Mesendoderm (in vitro differentiated cells): ENCODE data around the gene RABGEF1.
"Not testable (repeated sequence)": the region's sequence is repeated elsewhere in the genome, so short reads cannot be mapped to it uniquely, and the experiment has no call there.

Experiments
- DNase-seq: peaks from one replicate; pipeline ENCODE4 v3.0.0; 2013
- H2AK5ac ChIP-seq: 2 replicates; pipeline ENCODE4 v1.6.1; 2013; ENCODE audit warnings: low read length, inconsistent platforms
- H2BK120ac ChIP-seq: 2 replicates; pipeline ENCODE4 v1.6.1; 2013; ENCODE audit warnings: low read depth, mild to moderate bottlenecking, low read length, moderate library complexity, mixed read lengths
- H2BK15ac ChIP-seq: replicated peaks from 2 replicates; pipeline ENCODE4 v1.6.1; 2013; ENCODE audit warnings: low read depth, mild to moderate bottlenecking, moderate library complexity
- H2BK5ac ChIP-seq: 2 replicates; pipeline ENCODE4 v1.6.1; 2013; ENCODE audit warnings: low read length, inconsistent platforms
- H3K18ac ChIP-seq: 2 replicates; pipeline ENCODE4 v1.6.1; 2013; ENCODE audit warnings: mild to moderate bottlenecking, low read length, mixed read lengths
- H3K23ac ChIP-seq: one replicate; pipeline ENCODE4 v1.6.1; 2013; ENCODE audit warnings: low read length
- H3K27ac ChIP-seq: 2 replicates; pipeline ENCODE4 v1.5.1; 2013; ENCODE audit warnings: low read depth, mild to moderate bottlenecking, inconsistent platforms, low read length, moderate library complexity
- H3K27me3 ChIP-seq: 2 replicates; pipeline ENCODE4 v1.6.1; 2013; ENCODE audit warnings: low read length, control low read depth, mild to moderate bottlenecking, inconsistent platforms; ENCODE audit not compliant: insufficient read depth, poor library complexity
- H3K36me3 ChIP-seq: 2 replicates; pipeline ENCODE4 v1.6.1; 2013; ENCODE audit warnings: low read length, inconsistent platforms; ENCODE audit not compliant: control insufficient read depth, insufficient read depth
- H3K4ac ChIP-seq: one replicate; pipeline ENCODE4 v1.6.1; 2013; ENCODE audit warnings: low read depth, mild to moderate bottlenecking, low read length, moderate library complexity
- H3K4me1 ChIP-seq: 2 replicates; pipeline ENCODE4 v1.6.1; 2013; ENCODE audit warnings: low read depth, low read length, inconsistent platforms; ENCODE audit not compliant: control insufficient read depth
- H3K4me2 ChIP-seq: 2 replicates; pipeline ENCODE4 v1.6.1; 2013; ENCODE audit warnings: low read length
- H3K4me3 ChIP-seq: 2 replicates; pipeline ENCODE4 v1.5.1; 2013; ENCODE audit warnings: mild to moderate bottlenecking, low read length
- H3K56ac ChIP-seq: one replicate; pipeline ENCODE4 v1.6.1; 2013; ENCODE audit warnings: low read length
- H3K79me1 ChIP-seq: 2 replicates; pipeline ENCODE4 v1.6.1; 2013; ENCODE audit warnings: low read length, inconsistent platforms
- H3K79me2 ChIP-seq: 2 replicates; pipeline ENCODE4 v1.6.1; 2013; ENCODE audit warnings: mild to moderate bottlenecking, low read length; ENCODE audit not compliant: control insufficient read depth, insufficient read depth
- H3K9ac ChIP-seq: 2 replicates; pipeline ENCODE4 v1.6.1; 2013; ENCODE audit warnings: low read length, inconsistent platforms
- H4K5ac ChIP-seq: one replicate; pipeline ENCODE4 v1.6.1; 2013; ENCODE audit warnings: low read length
- H4K8ac ChIP-seq: one replicate; pipeline ENCODE4 v1.6.1; 2013; ENCODE audit warnings: low read depth, mild to moderate bottlenecking, control low read depth, low read length, moderate library complexity
- WGBS: extraction: QIAGEN DNeasy Blood & Tissue Kit; methylation state at CpG from one replicate; pipeline ENCODE4 v1.1.7; 2013; ENCODE audit warnings: low lambda C conversion rate, missing lambda C conversion rate; ENCODE audit not compliant: insufficient coverage; ENCODE audit errors: extremely low coverage; 5-methylcytosine and 5-hydroxymethylcytosine counted together

Gene RABGEF1

DNA sequence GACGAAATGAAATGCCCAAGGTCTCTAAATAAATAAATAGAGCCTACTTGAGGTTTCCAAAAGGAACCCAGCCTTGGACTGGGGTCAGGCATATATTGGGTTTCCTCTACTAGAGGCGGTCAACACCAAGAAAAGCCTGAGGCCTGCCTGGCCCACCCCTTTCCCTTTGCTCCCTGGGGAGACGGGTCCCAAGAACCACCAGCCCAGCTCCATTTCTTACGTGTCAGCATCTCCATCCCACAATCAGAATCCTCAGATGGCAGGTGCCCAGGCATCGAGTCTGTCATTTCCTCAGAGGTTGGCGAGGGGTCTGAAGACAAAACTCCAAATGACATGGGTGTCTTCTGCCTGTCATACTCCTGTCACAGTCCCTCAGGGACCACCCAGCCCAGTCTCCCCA lies 90.4 kb downstream of the RABGEF1 start:
- H3K56ac ChIP-seq, H3K79me2 ChIP-seq, H3K36me3 ChIP-seq, H3K27ac ChIP-seq, H4K5ac ChIP-seq, DNase-seq, H3K23ac ChIP-seq, H3K4me2 ChIP-seq, H3K4ac ChIP-seq, H3K79me1 ChIP-seq, H4K8ac ChIP-seq, H2BK120ac ChIP-seq, H2AK5ac ChIP-seq, H3K27me3 ChIP-seq, H3K18ac ChIP-seq, H3K4me1 ChIP-seq, H3K9ac ChIP-seq, H3K4me3 ChIP-seq, H2BK15ac ChIP-seq, H2BK5ac ChIP-seq: not testable (repeated sequence)
- no CpG with 5 or more reads among the region's 6 CpGs for WGBS

DNA sequence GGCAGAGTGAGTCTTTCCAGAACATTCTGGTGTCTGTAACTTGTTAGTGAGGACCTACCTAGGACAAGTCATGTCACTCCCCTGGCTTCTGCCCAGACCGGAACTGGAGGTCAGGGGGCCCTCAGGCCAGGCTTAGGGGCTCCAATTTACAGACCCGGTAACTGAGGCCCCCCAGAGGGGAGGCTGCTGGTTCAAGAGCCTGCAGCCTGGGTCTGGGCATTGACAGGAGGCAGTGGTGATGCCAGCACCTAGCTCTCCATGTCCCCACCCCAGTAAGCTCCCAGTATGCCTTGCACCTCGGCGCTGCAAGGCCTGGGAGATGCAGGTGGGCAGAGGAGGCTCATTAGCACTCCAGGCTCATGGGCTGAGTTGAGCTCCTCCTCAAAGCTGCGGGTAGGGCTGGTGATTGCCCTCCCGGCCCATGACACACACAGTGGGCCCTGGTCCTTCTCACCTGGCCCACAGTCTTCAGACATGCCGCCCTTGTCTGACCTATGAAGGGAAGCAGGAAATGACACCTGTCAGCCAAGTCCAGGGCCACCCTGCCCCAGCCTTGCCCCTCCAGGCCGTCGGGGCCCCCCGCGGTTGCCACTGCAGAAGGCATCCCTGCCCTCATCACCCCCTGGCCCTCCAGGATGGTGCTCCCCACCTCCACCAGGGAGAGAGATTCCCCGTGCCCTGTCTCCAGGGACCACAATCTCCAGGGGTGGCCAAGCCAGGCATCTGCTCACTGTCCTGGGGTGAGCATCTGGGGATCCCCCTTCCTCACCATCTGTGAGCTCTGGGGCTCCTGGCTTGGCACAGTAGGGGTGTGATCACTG lies 92.2 kb downstream of the RABGEF1 start:
- Histone ChIP-seq H3K27ac (no peak overlapping the region), H3K79me2 (no peaks in the 10 kb centered on the region), H3K9ac (no peak overlapping the region), H3K4me1 (no peaks in the 10 kb centered on the region), H3K4me3 (no peak overlapping the region), H3K56ac (no peak overlapping the region), H4K8ac (no peak overlapping the region), H2BK120ac (no peak overlapping the region), H2BK5ac (no peak overlapping the region), H3K27me3 (no peaks in the 10 kb centered on the region), H3K36me3 (no peaks in the 10 kb centered on the region), H2AK5ac (no peak overlapping the region), H3K23ac (no peak overlapping the region), H3K4ac (no peak overlapping the region), H3K79me1 (no peaks in the 10 kb centered on the region), H4K5ac (no peak overlapping the region), H2BK15ac (no peak overlapping the region), H3K18ac (no peak overlapping the region), H3K4me2 (no peak overlapping the region)
- no peak for DNase-seq
- no CpG with 5 or more reads among the region's 12 CpGs for WGBS

DNA sequence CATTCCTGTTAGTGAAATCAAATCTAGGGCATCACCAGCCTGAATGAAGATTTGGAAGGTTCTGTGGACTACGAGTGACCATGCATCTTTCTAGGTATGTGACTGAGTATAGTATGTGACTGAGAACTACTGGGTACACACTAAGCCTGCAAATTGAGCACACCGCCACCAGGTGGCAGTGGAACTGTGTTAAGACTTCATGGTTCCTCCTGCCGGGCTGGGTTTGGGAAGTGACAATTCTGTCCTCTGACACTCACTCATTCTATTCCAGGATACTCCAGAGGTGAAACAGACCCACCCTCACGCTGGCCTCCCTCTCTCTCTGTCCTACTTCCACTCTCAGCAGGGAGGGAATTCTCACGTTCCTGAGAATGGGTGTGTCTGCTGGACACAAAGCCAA lies 96.5 kb downstream of the RABGEF1 start:
- Histone ChIP-seq H4K5ac (no peak overlapping the region), H3K56ac (no peak overlapping the region), H3K79me2 (no peaks in the 10 kb centered on the region), H3K27ac (no peak overlapping the region), H3K9ac (no peak overlapping the region), H3K4me2 (no peak overlapping the region), H3K4me1 (no peaks in the 10 kb centered on the region), H3K23ac (no peak overlapping the region), H2AK5ac (no peak overlapping the region), H2BK120ac (no peak overlapping the region), H3K18ac (no peak overlapping the region), H3K27me3 (no peaks in the 10 kb centered on the region), H3K36me3 (no peaks in the 10 kb centered on the region), H2BK5ac (no peak overlapping the region), H2BK15ac (no peak overlapping the region), H4K8ac (no peak overlapping the region), H3K4ac (no peak overlapping the region), H3K4me3 (no peak overlapping the region), H3K79me1 (no peaks in the 10 kb centered on the region)
- peak; percentile 85 for DNase-seq
- no CpG with 5 or more reads among the region's 5 CpGs for WGBS

DNA sequence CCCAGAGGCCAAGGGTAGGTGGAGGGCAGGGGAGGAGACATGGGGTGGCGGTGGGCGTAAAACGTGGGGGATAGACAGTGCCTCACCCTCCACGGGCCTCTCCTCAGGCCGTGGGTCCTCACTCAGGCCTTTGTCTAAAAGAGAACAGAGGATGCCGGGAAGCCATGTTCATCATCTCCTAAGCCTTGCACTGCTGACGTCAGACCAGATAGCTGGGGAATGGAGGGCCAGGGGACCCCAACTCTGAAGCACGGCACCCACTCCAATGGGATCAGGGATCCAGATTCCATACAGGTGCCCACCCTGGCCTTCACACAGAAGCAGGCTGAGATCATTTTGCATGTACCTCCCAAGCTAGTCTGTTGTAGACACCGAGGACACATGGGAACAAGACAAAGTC lies 97.1 kb downstream of the RABGEF1 start:
- Histone ChIP-seq H3K79me1 (no peaks in the 10 kb centered on the region), H4K8ac (no peak overlapping the region), H3K36me3 (no peaks in the 10 kb centered on the region), H3K9ac (no peak overlapping the region), H3K56ac (no peak overlapping the region), H3K4me1 (no peaks in the 10 kb centered on the region), H3K18ac (no peak overlapping the region), H3K4ac (no peak overlapping the region), H4K5ac (no peak overlapping the region), H2AK5ac (no peak overlapping the region), H2BK15ac (no peak overlapping the region), H3K27ac (no peak overlapping the region), H3K4me2 (no peak overlapping the region), H3K27me3 (no peaks in the 10 kb centered on the region), H2BK5ac (no peak overlapping the region), H3K23ac (no peak overlapping the region), H2BK120ac (no peak overlapping the region), H3K79me2 (no peaks in the 10 kb centered on the region), H3K4me3 (no peak overlapping the region)
- WGBS = no CpG with 5 or more reads among the region's 9 CpGs
- DNase-seq = no peak

DNA sequence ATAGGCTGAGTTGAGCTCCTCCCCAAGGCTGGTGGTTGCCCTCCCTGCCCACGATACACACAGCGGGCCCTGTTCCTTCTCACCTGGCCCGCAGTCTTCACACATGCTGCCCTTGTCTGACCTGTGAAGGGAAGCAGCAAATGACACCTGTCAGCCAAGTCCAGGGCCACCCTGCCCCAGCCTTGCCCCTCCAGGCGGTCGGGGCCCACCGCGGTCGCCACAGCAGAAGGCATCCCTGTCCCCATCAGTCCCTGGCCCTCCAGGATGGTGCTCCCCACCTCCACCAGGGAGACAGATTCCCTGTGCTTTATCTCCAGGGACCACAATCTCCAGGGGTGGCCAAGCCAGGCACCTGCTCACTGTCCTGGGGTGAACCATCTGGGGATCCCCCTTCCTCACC lies 99.3 kb downstream of the RABGEF1 start:
- no peak overlapping the region for H2BK5ac ChIP-seq
- no peak overlapping the region for H3K9ac ChIP-seq
- H3K4me3 ChIP-seq = no peak overlapping the region
- H3K23ac ChIP-seq = no peak overlapping the region
- H3K56ac ChIP-seq = no peak overlapping the region
- no peak overlapping the region for H4K8ac ChIP-seq
- no peak overlapping the region for H3K27ac ChIP-seq
- no peak overlapping the region for H4K5ac ChIP-seq
- WGBS = no CpG with 5 or more reads among the region's 8 CpGs
- no peak overlapping the region for H3K4me2 ChIP-seq
- no peaks in the 10 kb centered on the region for H3K36me3 ChIP-seq
- no peak overlapping the region for H2BK120ac ChIP-seq
- no peaks in the 10 kb centered on the region for H3K27me3 ChIP-seq
- H3K79me2 ChIP-seq = no peaks in the 10 kb centered on the region
- H3K18ac ChIP-seq = no peak overlapping the region
- no peaks in the 10 kb centered on the region for H3K79me1 ChIP-seq
- no peak for DNase-seq
- H3K4ac ChIP-seq = no peak overlapping the region
- no peak overlapping the region for H2AK5ac ChIP-seq
- H2BK15ac ChIP-seq = no peak overlapping the region
- H3K4me1 ChIP-seq = no peaks in the 10 kb centered on the region

DNA sequence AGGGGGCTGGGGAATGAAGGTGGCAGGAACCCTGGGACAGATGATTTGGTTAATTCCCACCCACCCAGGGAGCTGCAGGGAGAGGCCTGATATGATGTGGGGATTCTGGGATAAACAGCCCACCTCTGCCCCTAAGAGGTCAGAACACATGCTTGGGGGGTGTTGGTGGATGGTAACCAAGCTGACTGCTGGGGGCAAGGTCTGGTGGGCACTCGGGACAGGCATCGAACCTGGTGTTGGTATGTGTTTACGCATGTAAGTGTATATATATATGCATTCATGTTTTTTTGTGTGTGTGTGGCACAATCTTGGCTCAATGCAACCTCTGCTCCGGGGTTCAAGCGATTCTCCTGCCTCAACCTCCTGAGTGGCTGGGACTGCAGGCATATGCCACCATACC lies 99.8 kb downstream of the RABGEF1 start:
- Histone ChIP-seq H2AK5ac (no peak overlapping the region), H3K4ac (no peak overlapping the region), H2BK15ac (no peak overlapping the region), H4K8ac (no peak overlapping the region), H3K27me3 (no peaks in the 10 kb centered on the region), H3K79me1 (no peaks in the 10 kb centered on the region), H3K9ac (no peak overlapping the region), H3K4me3 (no peak overlapping the region), H2BK120ac (no peak overlapping the region), H3K27ac (no peak overlapping the region), H3K23ac (no peak overlapping the region), H3K79me2 (no peaks in the 10 kb centered on the region), H3K36me3 (no peaks in the 10 kb centered on the region), H3K4me1 (no peaks in the 10 kb centered on the region), H4K5ac (no peak overlapping the region), H3K18ac (no peak overlapping the region), H3K4me2 (no peak overlapping the region), H3K56ac (no peak overlapping the region), H2BK5ac (no peak overlapping the region)
- no CpG with 5 or more reads among the region's 5 CpGs for WGBS
- DNase-seq = no peak
